Thoracic aorta (tissue), 2 donors: Measurements from ENCODE around the gene SLC34A1. TPM values are rescaled to one million over a fixed set of nuclear protein-coding genes. Genes with fewer than 3 reads are reported as not detected.
A peak's percentile ranks its signal among the peaks of the same experiment; 100 is the strongest.

Experiments used
- ATAC-seq: fragments of 150-250 bp; one replicate; pipeline ENCODE4 v1.8.0; 2017; ENCODE audit warnings: low read depth; ENCODE audit not compliant: insufficient number of reproducible peaks, low FRiP score
- DNase-seq: peaks from one replicate; pipeline ENCODE4 v3.0.0-alpha.2; 2020; ENCODE audit warnings: low spot score
- H3K27ac ChIP-seq, 2 donors: fragments of 200-600 bp; sonication (generic); 1 replicate in 1 of 2; 2 replicates in 1 of 2; pipeline ENCODE4 v1.5.1; 2016; ENCODE audit warnings: mild to moderate bottlenecking in 2 of 2, moderate library complexity in 2 of 2
- H3K27me3 ChIP-seq: fragments of 200-600 bp; sonication (generic); replicated peaks from 2 replicates; pipeline ENCODE4 v1.6.0; 2016; ENCODE audit warnings: mild to moderate bottlenecking; ENCODE audit not compliant: insufficient read depth
- H3K36me3 ChIP-seq: fragments of 200-600 bp; sonication (generic); one replicate; pipeline ENCODE4 v1.5.1; 2016
- H3K4me1 ChIP-seq, 2 donors: fragments of 200-600 bp; sonication (generic); 1 replicate in 1 of 2; 2 replicates in 1 of 2; pipeline versions ENCODE4 v1.5.1 to v1.6.0; 2016; ENCODE audit warnings: low read depth in 2 of 2, mild to moderate bottlenecking in 1 of 2; ENCODE audit not compliant: control insufficient read depth in 1 of 2
- H3K4me3 ChIP-seq: fragments of 200-600 bp; sonication (generic); 2 replicates; pipeline ENCODE4 v1.5.1; 2016; ENCODE audit warnings: mild to moderate bottlenecking
- H3K9me3 ChIP-seq: fragments of 200-600 bp; sonication (generic); 2 replicates; pipeline ENCODE4 v1.5.1; 2016
- CTCF ChIP-seq: fragments of 200-600 bp; sonication (generic); IDR thresholded peaks from one replicate; pipeline ENCODE4 v1.5.1; 2019; ENCODE audit warnings: antibody characterized with exemption
- total RNA-seq, 2 donors: library from RNA; depleted of rRNA; stranded (reverse); fragments of >200 nt; gene quantifications; one replicate each; pipeline versions ENCODE4 v1.1.0 to v1.2.3, GENCODE V29; 2016

Gene SLC34A1
- total RNA-seq, 2 donors from 2014 or later, result not detected

GRCh38 chr5:177351392-177352329, 32.6 kb upstream of the SLC34A1 start, which contains the start of gene LMAN2:
Gene LMAN2 (minus strand): TSS chr5:177351668. CDS start chr5:177351647, 21 bp downstream.
- H3K27me3 ChIP-seq, result no peaks in the 10 kb centered on the region
- H3K27ac ChIP-seq, result peak within 1 kb of the TSS; percentile 90 to 94
- DNase-seq (peak; percentile 79), ATAC-seq (peak; percentile 97)
- H3K4me1 ChIP-seq, result peaks cover 18 to 44% of the 10 kb centered on the region in 2 donors
- peak within 1 kb of the TSS; percentile 82 for H3K4me3 ChIP-seq
- no peaks in the 10 kb centered on the region for H3K9me3 ChIP-seq
- TF ChIP-seq CTCF, result no peak
- peaks cover 5% of the 10 kb centered on the region for H3K36me3 ChIP-seq

- no peak overlapping the region for H3K27ac ChIP-seq
- H3K4me3 ChIP-seq, result no peak overlapping the region
- no peaks in the 10 kb centered on the region for H3K9me3 ChIP-seq
- H3K36me3 ChIP-seq, result no peaks in the 10 kb centered on the region
- no peaks in the 10 kb centered on the region for H3K27me3 ChIP-seq
- no peak for ATAC-seq
- no peak for DNase-seq
- peaks cover 16 to 32% of the 10 kb centered on the region in 2 donors for H3K4me1 ChIP-seq
- no peak for TF ChIP-seq CTCF
Observed at GRCh38 chr5:177353093-177353492, 31.1 kb upstream of the SLC34A1 start.

DNA sequence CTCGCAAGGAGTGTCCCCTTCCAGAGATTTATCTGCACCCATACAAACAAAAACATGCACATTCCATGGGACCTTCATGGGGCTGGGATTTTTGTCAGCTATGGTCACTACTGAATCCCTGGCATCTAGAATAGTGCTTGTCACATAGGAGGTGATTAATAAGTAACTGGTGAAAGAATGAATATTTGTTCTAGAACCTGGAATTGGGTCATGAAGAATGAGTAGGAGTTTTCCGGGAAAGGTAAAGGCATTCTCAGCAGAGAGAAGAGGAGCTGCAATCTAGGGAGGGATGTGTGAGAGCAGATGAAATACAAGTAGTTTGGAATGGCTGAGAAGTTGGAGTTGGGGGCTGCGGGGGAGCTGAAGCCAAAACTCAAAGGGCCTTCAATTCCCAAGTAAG, 30.0 kb upstream of the SLC34A1 start:
- H3K9me3 ChIP-seq, result no peaks in the 10 kb centered on the region
- DNase-seq (no peak), ATAC-seq (no peak)
- no peaks in the 10 kb centered on the region for H3K36me3 ChIP-seq
- H3K27ac ChIP-seq, result no peak overlapping the region
- no peak overlapping the region for H3K4me3 ChIP-seq
- peaks cover 12 to 22% of the 10 kb centered on the region in 2 donors for H3K4me1 ChIP-seq
- H3K27me3 ChIP-seq, result no peaks in the 10 kb centered on the region
- no peak for TF ChIP-seq CTCF

- H3K4me3 ChIP-seq, result no peak overlapping the region
- no peak for TF ChIP-seq CTCF
- no peaks in the 10 kb centered on the region for H3K36me3 ChIP-seq
- DNase-seq (no peak), ATAC-seq (no peak)
- H3K27me3 ChIP-seq, result no peaks in the 10 kb centered on the region
- peaks cover 12 to 17% of the 10 kb centered on the region in 2 donors for H3K4me1 ChIP-seq
- no peak overlapping the region for H3K27ac ChIP-seq
- H3K9me3 ChIP-seq, result no peaks in the 10 kb centered on the region
Observed at GRCh38 chr5:177354711-177355110, 29.5 kb upstream of the SLC34A1 start.

DNA sequence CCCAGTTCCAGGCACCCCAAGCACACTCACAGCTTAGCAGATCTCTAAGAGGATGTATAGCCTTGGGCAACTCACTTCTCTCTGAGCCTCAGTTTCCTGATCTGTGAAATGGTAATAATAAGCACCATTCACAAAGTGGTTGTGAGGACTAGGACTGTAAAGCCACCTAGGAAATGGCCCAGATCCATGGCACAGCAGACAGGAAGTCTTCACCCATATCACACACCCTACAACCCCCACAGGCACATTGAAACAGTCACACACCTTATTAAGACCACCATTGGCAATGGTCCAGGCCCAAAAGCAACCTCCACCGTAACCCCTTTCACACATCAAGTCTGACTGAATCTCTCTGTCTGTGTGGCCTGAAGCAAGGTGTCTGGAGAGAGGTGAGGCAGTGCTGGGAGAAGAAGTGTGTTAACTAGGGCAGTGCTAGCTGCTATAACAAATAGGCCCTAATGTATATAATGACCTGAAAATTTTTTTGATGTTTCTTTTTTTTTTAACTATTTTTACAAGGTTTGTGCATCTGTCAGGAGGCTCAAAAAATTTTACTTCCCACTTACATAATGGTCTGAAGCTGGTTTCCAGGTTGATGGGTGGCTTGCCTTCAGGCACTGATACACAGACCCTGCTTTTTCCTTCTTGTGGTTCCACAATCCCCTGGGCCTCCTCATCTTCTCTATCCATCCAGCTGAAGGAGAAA, 28.9 kb upstream of the SLC34A1 start:
- DNase-seq (no peak), ATAC-seq (no peak)
- Histone ChIP-seq H3K27me3 (no peaks in the 10 kb centered on the region), H3K9me3 (no peaks in the 10 kb centered on the region), H3K27ac (no peak overlapping the region), H3K36me3 (no peaks in the 10 kb centered on the region), H3K4me1 (peaks cover 6 to 11% of the 10 kb centered on the region in 2 donors), H3K4me3 (no peak overlapping the region)
- TF ChIP-seq CTCF, result no peak
